Heart left ventricle (tissue), 16 donors: ENCODE results near the gene MICU1. TPM values are rescaled to one million over a fixed set of nuclear protein-coding genes. Genes with fewer than 3 reads are reported as not detected.

Experiments used
- ATAC-seq, 4 donors: fragments of 200-7000 bp; cut with Tn5 transposase; one replicate each; pipeline ENCODE4 v1.9.1; 2020 to 2022; ENCODE audit warnings: moderate library complexity in 4 of 4, mild to moderate bottlenecking in 3 of 4, moderate number of reproducible peaks in 1 of 4
- DNase-seq, 5 donors: peaks; one replicate each; pipeline ENCODE4 v3.0.0-alpha.2; 2020
- H3K27ac ChIP-seq, 12 donors: fragments of 200-600 bp; sonication (generic) in 4 of 12; one replicate each; pipeline versions ENCODE4 v1.5.0 to v1.8.0; 2016 to 2022; ENCODE audit warnings: mild to moderate bottlenecking in 2 of 12
- H3K27me3 ChIP-seq, 9 donors: fragments of 200-600 bp; sonication (generic) in 2 of 9; one replicate each; pipeline versions ENCODE4 v1.5.1 to v1.8.0; 2016 to 2022; ENCODE audit warnings: mild to moderate bottlenecking in 3 of 9
- H3K36me3 ChIP-seq, 9 donors: fragments of 200-600 bp; sonication (generic) in 2 of 9; one replicate each; pipeline versions ENCODE4 v1.5.0 to v1.8.0; 2018 to 2022; ENCODE audit warnings: mild to moderate bottlenecking in 2 of 9
- H3K4me1 ChIP-seq, 12 donors: fragments of 200-600 bp; sonication (generic) in 4 of 12; one replicate each; pipeline versions ENCODE4 v1.5.0 to v1.8.0; 2016 to 2022; ENCODE audit warnings: mild to moderate bottlenecking in 3 of 12
- H3K4me3 ChIP-seq, 12 donors: fragments of 200-600 bp; sonication (generic) in 4 of 12; one replicate each; pipeline versions ENCODE4 v1.5.0 to v1.8.0; 2017 to 2022; ENCODE audit warnings: mild to moderate bottlenecking in 9 of 12, moderate library complexity in 4 of 12
- H3K9me3 ChIP-seq, 12 donors: fragments of 200-600 bp; sonication (generic) in 4 of 12; one replicate each; pipeline versions ENCODE4 v1.5.0 to v1.8.0; 2016 to 2022; ENCODE audit warnings: mild to moderate bottlenecking in 1 of 12
- POLR2A ChIP-seq, 2 donors: fragments of 450-650 bp; IDR thresholded peaks; one replicate each; pipeline ENCODE4 v1.6.1; 2017; ENCODE audit warnings: antibody characterized with exemption in 2 of 2, mild to moderate bottlenecking in 2 of 2, moderate library complexity in 2 of 2
- WGBS, 4 donors: extraction: QIAGEN DNeasy Blood & Tissue Kit in 2 of 4; methylation state at CpG; one replicate each; pipeline versions ENCODE4 v1.1.5 to v1.1.7; 2013 to 2018; 5-methylcytosine and 5-hydroxymethylcytosine counted together
- intact Hi-C, 10 donors: fragments of 100-400 bp; cut with DNase I; formaldehyde crosslinking; loops; one replicate each; pipeline versions ENCODE4 v1.11.1 to v1.14.2; 2022
- polyA plus RNA-seq, 2 donors: library from polyadenylated mRNA; stranded (reverse); fragments of 200-250 nt; gene quantifications; one replicate each; pipeline ENCODE4 v1.2.3, GENCODE V29; 2013
- total RNA-seq, 9 donors: library from RNA; depleted of rRNA in 2 of 9; stranded (reverse); fragments of >200 nt in 2 of 9; fragmentation: NEBNext Ultra II Directional in 3 of 9; extraction: Animal tissue kit (Norgen Biotek cat#: 25700) in 3 of 9; gene quantifications; one replicate each; pipeline versions ENCODE4 v1.1.0 to v1.2.4, GENCODE V29; 2016 to 2023
- TF ChIP-seq, protein P1 (sequence below), 12 donors: fragments of 200-600 bp; sonication (generic) in 4 of 12; IDR thresholded peaks; one replicate each; pipeline versions ENCODE4 v1.5.0 to v1.8.0; 2018 to 2022; ENCODE audit warnings: antibody characterized with exemption in 12 of 12, mild to moderate bottlenecking in 5 of 12
- donor health status: ischemic (EF 13 %, LVEDD 7.1; RV severe dilation, severe dysfunction).
- donor health status: healthy with polysubstance abuse.
- donor health status: DM: no; HTN: yes; CAD: no.
- donor health status: DM: no; HTN: no; CAD: no.
- donor health status: ischemic (EF 25% LVEDD 6.9; RV normal size, moderate dysfunction).
- donor health status: ischemic (EF 25% LVEDD 5.7; RV mildly dilated, moderate dysfunction).
- donor health status: healthy.
- donor health status: DM: yes; HTN: yes; CAD: no.
- donor health status: ischemic (EF 35%, LVEDD 5.7; RV mildly dilated, moderate dysfunction).
- donor health status: nonischemic (EF 11% LVEDD 7.7; RV severe dilation, severe dysfunction).
- donor health status: DM: yes; HTN: yes; CAD: no.
- donor health status: PGD.
- donor health status: ischemic (EF 29% LVEDD 5.4; RV normal size, mild dysfunction).
- donor health status: nonischemic (EF 23%, LVEDD 6.1; RV moderate dilation, normal function).

Gene MICU1
- total and polyA plus RNA-seq, 11 donors: 33.3 to 54.2 (median 43.1) TPM

DNA sequence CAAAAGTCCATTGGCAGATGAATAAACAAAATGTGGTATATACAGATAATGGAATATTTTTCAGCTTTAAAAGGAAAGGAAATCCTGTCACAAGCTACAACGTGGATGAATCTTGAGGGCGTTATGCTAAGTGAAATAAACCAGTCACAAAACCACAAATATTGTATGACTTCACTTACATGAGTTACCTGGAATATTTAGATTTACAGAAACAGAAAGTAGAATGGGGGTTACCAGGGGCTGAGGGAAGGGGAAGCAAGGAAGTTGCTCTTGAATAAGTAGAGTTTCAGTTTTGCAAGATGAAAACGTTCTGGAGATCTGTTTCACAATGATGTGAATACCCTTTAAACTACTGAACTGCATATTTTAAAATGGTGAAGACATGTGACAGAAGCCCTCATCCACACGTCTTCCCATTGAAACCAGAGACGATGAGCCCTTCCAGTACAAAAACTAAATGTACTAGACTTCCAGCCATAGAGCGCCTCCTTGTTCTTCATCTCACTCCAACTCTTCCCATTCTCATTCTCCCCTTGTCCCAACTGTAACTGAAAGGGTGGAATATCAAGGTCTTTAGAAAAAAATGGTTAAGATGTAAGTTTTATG lies 62.4 kb downstream of the MICU1 start:
- TF ChIP-seq, protein P1, sequence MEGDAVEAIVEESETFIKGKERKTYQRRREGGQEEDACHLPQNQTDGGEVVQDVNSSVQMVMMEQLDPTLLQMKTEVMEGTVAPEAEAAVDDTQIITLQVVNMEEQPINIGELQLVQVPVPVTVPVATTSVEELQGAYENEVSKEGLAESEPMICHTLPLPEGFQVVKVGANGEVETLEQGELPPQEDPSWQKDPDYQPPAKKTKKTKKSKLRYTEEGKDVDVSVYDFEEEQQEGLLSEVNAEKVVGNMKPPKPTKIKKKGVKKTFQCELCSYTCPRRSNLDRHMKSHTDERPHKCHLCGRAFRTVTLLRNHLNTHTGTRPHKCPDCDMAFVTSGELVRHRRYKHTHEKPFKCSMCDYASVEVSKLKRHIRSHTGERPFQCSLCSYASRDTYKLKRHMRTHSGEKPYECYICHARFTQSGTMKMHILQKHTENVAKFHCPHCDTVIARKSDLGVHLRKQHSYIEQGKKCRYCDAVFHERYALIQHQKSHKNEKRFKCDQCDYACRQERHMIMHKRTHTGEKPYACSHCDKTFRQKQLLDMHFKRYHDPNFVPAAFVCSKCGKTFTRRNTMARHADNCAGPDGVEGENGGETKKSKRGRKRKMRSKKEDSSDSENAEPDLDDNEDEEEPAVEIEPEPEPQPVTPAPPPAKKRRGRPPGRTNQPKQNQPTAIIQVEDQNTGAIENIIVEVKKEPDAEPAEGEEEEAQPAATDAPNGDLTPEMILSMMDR (IDR thresholded peaks at IDR 0.05): no peak
- no peak for TF ChIP-seq POLR2A (IDR thresholded peaks at IDR 0.05)
- Histone ChIP-seq H3K4me1 (peaks cover 0 to 23% (median 0%) of the 10 kb centered on the region in 12 donors), H3K4me3 (peak overlapping the region in 1 of 12 donors; percentile 10), H3K27me3 (no peaks in the 10 kb centered on the region), H3K9me3 (no peaks in the 10 kb centered on the region), H3K27ac (peak overlapping the region in 1 of 12 donors; percentile 59), H3K36me3 (peaks cover 0 to 70% (median 35%) of the 10 kb centered on the region in 9 donors)
- ATAC-seq (no peak), DNase-seq (no peak)
- WGBS, 4 donors: 72 to 76% (median 73%) methylated on average over 6 of the region's 6 CpGs
- intact Hi-C loops: no loop called here

DNA sequence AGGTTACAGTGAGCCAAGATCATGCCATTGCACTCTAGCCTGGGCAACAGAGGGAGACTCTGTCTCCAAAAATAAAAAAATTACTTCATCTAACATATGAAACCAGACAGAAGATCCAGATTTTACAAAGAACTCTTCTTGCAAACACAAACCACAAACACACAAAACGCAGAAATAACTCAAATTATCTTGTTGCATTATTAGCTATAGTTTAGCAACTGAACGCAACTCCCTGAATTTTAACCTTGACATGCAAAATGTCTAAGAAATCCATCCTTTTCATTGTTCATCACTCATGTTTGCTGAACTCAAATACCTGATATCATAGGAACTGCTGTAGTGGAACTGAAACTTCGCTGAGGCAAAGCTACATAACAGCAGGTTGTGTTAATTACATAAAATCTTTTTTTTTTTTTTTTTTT lies 64.1 kb downstream of the MICU1 start:
- WGBS, 4 donors: 94 to 97% (median 95%) methylated on average over 3 of the region's 3 CpGs

DNA sequence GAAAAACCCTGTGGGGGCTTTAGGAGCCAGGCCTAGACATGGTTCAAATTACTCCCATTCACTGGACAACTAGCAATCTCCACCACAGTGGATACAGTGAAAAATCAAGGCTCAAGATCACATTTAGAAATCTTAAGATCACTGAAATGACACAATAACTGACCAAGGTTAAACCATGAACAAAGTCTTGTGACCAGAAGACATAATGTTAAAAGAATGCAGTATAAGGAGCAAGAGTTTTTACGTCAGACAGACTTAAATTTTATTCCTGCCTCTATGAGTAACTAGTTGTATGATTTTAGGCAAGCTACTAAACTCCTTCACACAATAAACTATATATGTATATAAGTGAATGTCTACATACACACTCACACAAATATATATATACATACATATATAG lies 68.5 kb downstream of the MICU1 start:
- 93 to 96% (median 94%) methylated on average over 1 of the region's 1 CpG for WGBS, 4 donors
- no peak for TF ChIP-seq POLR2A (IDR thresholded peaks at IDR 0.05)
- TF ChIP-seq, protein P1 (IDR thresholded peaks at IDR 0.05): no peak
- no peak for ATAC-seq
- Histone ChIP-seq H3K4me3 (no peak overlapping the region), H3K9me3 (no peaks in the 10 kb centered on the region), H3K4me1 (no peaks in the 10 kb centered on the region), H3K27me3 (no peaks in the 10 kb centered on the region), H3K27ac (no peak overlapping the region), H3K36me3 (peaks cover 0 to 48% (median 25%) of the 10 kb centered on the region in 9 donors)
- no peak for DNase-seq
- intact Hi-C loops: no loop called here

More for the DNA sequence above, 64.1 kb downstream of the MICU1 start:
- H3K27ac ChIP-seq: no peak overlapping the region
- peaks cover 0 to 23% (median 0%) of the 10 kb centered on the region in 12 donors for H3K4me1 ChIP-seq
- H3K27me3 ChIP-seq: no peaks in the 10 kb centered on the region
- no peaks in the 10 kb centered on the region for H3K9me3 ChIP-seq
- intact Hi-C loops: no loop called here
- TF ChIP-seq, protein P1 (IDR thresholded peaks at IDR 0.05): no peak
- no peak for TF ChIP-seq POLR2A (IDR thresholded peaks at IDR 0.05)
- DNase-seq: no peak
- no peak overlapping the region for H3K4me3 ChIP-seq
- peaks cover 0 to 77% (median 35%) of the 10 kb centered on the region in 9 donors for H3K36me3 ChIP-seq
- no peak for ATAC-seq

DNA sequence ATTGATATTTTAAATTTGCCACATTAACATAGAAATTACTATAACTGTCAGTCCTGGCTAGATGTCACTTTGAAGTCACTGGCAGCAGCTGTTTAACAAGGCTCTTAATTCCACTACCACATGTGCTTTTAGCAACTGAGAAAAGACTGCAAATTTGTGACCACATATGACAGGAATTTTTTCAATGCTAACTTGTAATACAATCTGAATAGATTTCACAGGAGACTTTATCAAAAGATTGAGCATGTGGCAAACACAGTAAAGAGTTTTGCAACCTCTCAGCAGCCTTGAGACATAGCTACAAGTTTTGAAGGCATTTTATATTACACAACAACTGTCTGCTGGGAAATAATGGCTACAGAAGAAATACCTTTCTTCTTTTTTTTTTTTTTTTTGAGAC lies 73.0 kb downstream of the MICU1 start:
- intact Hi-C loops: no loop called here
- Histone ChIP-seq H3K27ac (no peak overlapping the region), H3K27me3 (no peaks in the 10 kb centered on the region), H3K4me3 (no peak overlapping the region), H3K36me3 (peaks cover 0 to 51% (median 32%) of the 10 kb centered on the region in 9 donors), H3K9me3 (no peaks in the 10 kb centered on the region), H3K4me1 (no peaks in the 10 kb centered on the region)
- no peak for ATAC-seq
- DNase-seq: no peak
- TF ChIP-seq, protein P1 (IDR thresholded peaks at IDR 0.05): no peak
- TF ChIP-seq POLR2A (IDR thresholded peaks at IDR 0.05): no peak
